DND-41 (cell line): ENCODE data around the gene GALP.
"Not testable (repeated sequence)": the region's sequence is repeated elsewhere in the genome, so short reads cannot be mapped to it uniquely, and the experiment has no call there.

ENCODE experiments used
- ATAC-seq: fragments of 200-7000 bp; cut with Tn5 transposase; 3 replicates; pipeline ENCODE4 v1.9.1; 2021; ENCODE audit warnings: low read depth; ENCODE audit not compliant: insufficient read depth
- DNase-seq: peaks from one replicate; pipeline ENCODE4 v3.0.0-alpha.2; 2020
- H2AFZ ChIP-seq: 2 replicates; pipeline ENCODE4 v1.6.0; 2012; ENCODE audit warnings: low read depth, low read length
- H3K27ac ChIP-seq: 2 replicates; pipeline ENCODE4 v1.5.1; 2012; ENCODE audit warnings: low read length, inconsistent platforms
- H3K27me3 ChIP-seq: fragments of 200-600 bp; sonication (generic); 2 replicates; pipeline ENCODE4 v1.6.0; 2012; ENCODE audit warnings: low read length, mild to moderate bottlenecking, inconsistent platforms; ENCODE audit not compliant: insufficient read depth, poor library complexity
- H3K36me3 ChIP-seq: 2 replicates; pipeline ENCODE4 v1.5.1; 2012; ENCODE audit warnings: low read length, inconsistent platforms; ENCODE audit not compliant: insufficient read depth
- H3K4me1 ChIP-seq: 2 replicates; pipeline ENCODE4 v1.5.1; 2012; ENCODE audit warnings: mild to moderate bottlenecking, low read length; ENCODE audit not compliant: insufficient read depth
- H3K4me2 ChIP-seq: 2 replicates; pipeline ENCODE4 v1.6.0; 2012; ENCODE audit warnings: mild to moderate bottlenecking, moderate library complexity, low read length, inconsistent platforms; ENCODE audit not compliant: insufficient read depth
- H3K4me3 ChIP-seq, 2 experiments: fragments of 200-600 bp in 1 of 2; shearing (Covaris generic) in 1 of 2; 2 replicates each; pipeline ENCODE4 v1.5.1; 2012 to 2016; ENCODE audit warnings: inconsistent platforms in 2 of 2, low read length in 2 of 2, mild to moderate bottlenecking in 2 of 2, low read depth in 1 of 2, moderate library complexity in 1 of 2
- H3K79me2 ChIP-seq: 2 replicates; pipeline ENCODE4 v1.6.0; 2012; ENCODE audit warnings: low read length, inconsistent platforms; ENCODE audit not compliant: insufficient read depth
- H3K9ac ChIP-seq: 2 replicates; pipeline ENCODE4 v1.6.0; 2012; ENCODE audit warnings: low read depth, mild to moderate bottlenecking, inconsistent platforms, low read length, moderate library complexity
- H3K9me3 ChIP-seq: 2 replicates; pipeline ENCODE4 v1.5.1; 2012; ENCODE audit warnings: low read length, moderate library complexity, mild to moderate bottlenecking, inconsistent platforms; ENCODE audit not compliant: insufficient read depth, severe bottlenecking
- H4K20me1 ChIP-seq: 2 replicates; pipeline ENCODE4 v1.6.0; 2012; ENCODE audit warnings: low read length; ENCODE audit not compliant: insufficient read depth
- CTCF ChIP-seq: IDR thresholded peaks from 2 replicates; pipeline ENCODE4 v1.5.1; 2012; ENCODE audit warnings: borderline replicate concordance, low read length, moderate library complexity, mild to moderate bottlenecking; ENCODE audit not compliant: poor library complexity, severe bottlenecking; ENCODE audit errors: extremely low read depth
- EZH2 ChIP-seq: IDR thresholded peaks from 3 replicates; pipeline ENCODE4 v1.6.1; 2012; ENCODE audit warnings: borderline replicate concordance, low read depth, mild to moderate bottlenecking, moderate library complexity, low read length, inconsistent platforms; ENCODE audit not compliant: severe bottlenecking

GALP gene

GRCh38 chr19:56148096-56148495, 27.7 kb upstream of the GALP start:
- H4K20me1 ChIP-seq: peaks cover 42% of the 10 kb centered on the region
- H3K9me3 ChIP-seq: no peaks in the 10 kb centered on the region
- DNase-seq (no peak), ATAC-seq (no peak; the same call in 2 of the 3 replicates)
- no peak overlapping the region for H3K4me3 ChIP-seq
- peaks cover 18% of the 10 kb centered on the region for H3K4me1 ChIP-seq
- H3K36me3 ChIP-seq: peaks cover 43% of the 10 kb centered on the region
- H3K4me2 ChIP-seq: no peak overlapping the region
- H3K9ac ChIP-seq: no peak overlapping the region
- H2AFZ ChIP-seq: no peak overlapping the region
- H3K27ac ChIP-seq: no peak overlapping the region
- peaks cover 61% of the 10 kb centered on the region for H3K79me2 ChIP-seq
- TF ChIP-seq EZH2 (no peak), CTCF (no peak)
- no peaks in the 10 kb centered on the region for H3K27me3 ChIP-seq

DNA sequence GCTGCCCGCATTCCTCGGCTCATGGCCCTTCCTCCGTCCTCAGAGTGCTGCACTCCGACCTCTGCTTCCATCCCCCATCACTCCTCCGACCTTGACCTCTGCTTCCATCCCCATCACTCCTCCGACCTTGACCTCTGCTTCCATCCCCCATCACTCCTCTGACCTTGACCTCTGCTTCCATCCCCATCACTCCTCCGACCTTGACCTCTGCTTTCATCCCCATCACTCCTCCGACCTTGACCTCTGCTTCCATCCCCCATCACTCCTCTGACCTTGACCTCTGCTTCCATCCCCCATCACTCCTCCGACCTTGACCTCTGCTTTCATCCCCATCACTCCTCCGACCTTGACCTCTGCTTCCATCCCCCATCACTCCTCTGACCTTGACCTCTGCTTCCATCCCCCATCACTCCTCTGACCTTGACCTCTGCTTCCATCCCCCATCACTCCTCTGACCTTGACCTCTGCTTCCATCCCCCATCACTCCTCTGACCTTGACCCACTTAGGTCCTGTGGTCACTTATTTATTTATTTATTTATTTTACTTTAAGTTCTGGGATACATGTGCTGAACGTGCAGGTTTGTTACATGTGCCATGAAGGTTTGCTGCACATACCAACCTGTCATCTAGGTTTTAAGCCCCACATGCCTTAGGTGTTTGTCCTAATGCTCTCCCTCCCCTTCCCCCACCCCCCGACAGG, 26.7 kb upstream of the GALP start:
- not testable (repeated sequence) for H3K4me2 ChIP-seq, H3K9ac ChIP-seq, H3K27ac ChIP-seq, H3K4me3 ChIP-seq, H3K27me3 ChIP-seq, H3K9me3 ChIP-seq, DNase-seq, ATAC-seq, H3K4me1 ChIP-seq, H2AFZ ChIP-seq
- peaks cover 53% of the 10 kb centered on the region for H3K79me2 ChIP-seq
- peaks cover 50% of the 10 kb centered on the region for H3K36me3 ChIP-seq
- peaks cover 47% of the 10 kb centered on the region for H4K20me1 ChIP-seq

DNA sequence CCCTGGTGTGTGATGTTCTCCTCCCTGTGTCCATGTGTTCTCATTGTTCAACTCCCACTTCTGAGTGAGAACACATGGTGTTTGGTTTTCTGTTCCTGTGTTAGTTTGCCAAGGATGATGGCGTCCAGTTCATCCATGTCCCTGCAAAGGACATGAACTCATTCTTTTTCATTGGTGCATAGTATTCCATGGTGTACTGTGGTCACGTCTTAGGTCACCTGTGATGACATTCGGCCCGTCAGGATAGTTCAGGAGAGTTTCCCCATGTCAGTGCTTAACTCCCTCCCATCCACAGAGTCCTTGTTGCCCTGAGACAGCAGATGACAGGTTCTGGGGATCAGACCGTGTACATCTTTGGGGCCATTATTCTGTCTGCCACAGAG, 26.2 kb upstream of the GALP start:
- H3K4me1 ChIP-seq: peaks cover 3% of the 10 kb centered on the region; the same call in 1 of the 2 replicates
- no peak overlapping the region for H3K9ac ChIP-seq
- ATAC-seq: no peak
- H3K36me3 ChIP-seq: peaks cover 53% of the 10 kb centered on the region
- TF ChIP-seq EZH2 (no peak), CTCF (no peak)
- H2AFZ ChIP-seq: no peak overlapping the region
- peaks cover 48% of the 10 kb centered on the region for H3K79me2 ChIP-seq
- DNase-seq: no peak
- no peaks in the 10 kb centered on the region for H3K9me3 ChIP-seq
- no peak overlapping the region for H3K27ac ChIP-seq
- H4K20me1 ChIP-seq: peaks cover 50% of the 10 kb centered on the region
- H3K4me3 ChIP-seq: no peak overlapping the region
- no peaks in the 10 kb centered on the region for H3K27me3 ChIP-seq
- H3K4me2 ChIP-seq: no peak overlapping the region

DNA sequence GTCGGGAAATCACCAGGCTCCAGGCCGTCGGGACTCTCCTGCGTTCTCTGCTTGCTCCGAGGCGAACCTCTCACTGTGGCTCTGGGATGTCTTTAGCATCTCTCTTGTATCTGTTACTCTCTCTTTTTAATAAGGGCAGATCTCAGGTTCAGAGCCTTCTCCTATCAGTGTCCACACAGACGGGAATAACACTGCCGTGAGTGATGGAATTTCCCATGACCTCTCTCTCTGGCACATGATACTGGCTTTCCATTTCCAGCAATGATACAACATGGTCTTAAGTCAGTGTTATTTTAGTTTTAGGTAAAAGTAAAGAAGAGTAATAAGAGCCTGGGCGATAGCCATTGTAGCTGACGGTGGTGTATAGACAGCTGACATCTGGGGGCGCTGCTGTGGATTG, 25.4 kb upstream of the GALP start:
- DNase-seq (no peak), ATAC-seq (no peak)
- H3K4me3 ChIP-seq: no peak overlapping the region

More for the DNA sequence above, 25.4 kb upstream of the GALP start:
- Histone ChIP-seq H3K79me2 (peaks cover 42% of the 10 kb centered on the region), H3K9me3 (no peaks in the 10 kb centered on the region), H3K9ac (no peak overlapping the region), H3K27me3 (no peaks in the 10 kb centered on the region), H3K36me3 (peaks cover 61% of the 10 kb centered on the region), H2AFZ (no peak overlapping the region), H3K27ac (no peak overlapping the region), H3K4me1 (no peaks in the 10 kb centered on the region), H3K4me2 (no peak overlapping the region), H4K20me1 (peaks cover 52% of the 10 kb centered on the region)
- no peak for TF ChIP-seq EZH2
- TF ChIP-seq CTCF: no peak
